Measurements from ENCODE around the gene EBNA1BP2.
"Not testable (repeated sequence)": the region's sequence is repeated elsewhere in the genome, so short reads cannot be mapped to it uniquely, and the experiment has no call there.

The EBNA1BP2 gene

GRCh38 chr1:43149889-43150288, 22.2 kb downstream of the EBNA1BP2 start:
- in situ Hi-C loops (cut with MboI; ENCODE audit: low sequenced_read_pairs): no loop called here
- no peaks in the 10 kb centered on the region for H3K9me3 ChIP-seq
- no peak for DNase-seq (ENCODE audit: low spot score in 2 of 2)

GRCh38 chr1:43147625-43148327, 24.3 kb downstream of the EBNA1BP2 start:
- H3K4me1 ChIP-seq: no peaks in the 10 kb centered on the region; the same call in 1 of the 2 replicates
- in situ Hi-C loops (cut with MboI; ENCODE audit: low sequenced_read_pairs): no loop called here
- peaks cover 35% of the 10 kb centered on the region for H3K27me3 ChIP-seq (ENCODE audit: low read depth)
- H3K9me3 ChIP-seq: no peaks in the 10 kb centered on the region
- no peaks in the 10 kb centered on the region for H3K36me3 ChIP-seq (replicated peaks)
- DNase-seq (ENCODE audit: low spot score in 2 of 2): peak; percentile 84 to 95
- H3K4me3 ChIP-seq: 0 out of 2 replicates have a peak overlapping the region, but pooled peaks have one; percentile 2

More at GRCh38 chr1:43149889-43150288, 22.2 kb downstream of the EBNA1BP2 start:
- H3K27me3 ChIP-seq (ENCODE audit: low read depth): peaks cover 33% of the 10 kb centered on the region
- no peaks in the 10 kb centered on the region for H3K36me3 ChIP-seq (replicated peaks)
- H3K4me3 ChIP-seq: no peak overlapping the region
- H3K4me1 ChIP-seq: no peaks in the 10 kb centered on the region; the same call in 1 of the 2 replicates

DNA sequence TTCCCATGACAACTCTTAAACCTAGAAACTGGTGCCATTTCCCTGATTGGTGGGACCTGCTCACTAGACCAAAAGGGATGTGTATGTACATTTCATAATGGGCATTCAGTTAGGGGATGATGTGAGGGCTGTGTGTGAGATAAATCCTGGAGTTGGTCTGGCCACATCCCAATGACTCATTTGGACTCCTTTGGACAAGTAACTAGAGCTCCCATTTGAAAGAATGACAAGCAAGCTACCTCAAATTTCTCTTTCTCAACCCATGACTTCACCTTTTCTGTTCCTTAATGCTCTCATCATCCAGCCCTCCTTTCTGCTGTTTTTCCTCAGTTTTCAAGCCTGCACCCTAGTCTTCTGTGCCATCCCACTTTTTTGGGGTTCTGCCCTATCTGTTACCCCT, 27.9 kb downstream of the EBNA1BP2 start:
- DNase-seq (ENCODE audit: low spot score in 2 of 2): no peak

GRCh38 chr1:43143441-43143888, 28.6 kb downstream of the EBNA1BP2 start:
- DNase-seq (ENCODE audit: low spot score in 2 of 2): peak in 1 of 2 experiments; percentile 55

More for the DNA sequence above, 27.9 kb downstream of the EBNA1BP2 start:
- Histone ChIP-seq H3K4me1 (no peaks in the 10 kb centered on the region; the same call in 1 of the 2 replicates), H3K9me3 (no peaks in the 10 kb centered on the region), H3K4me3 (no peak overlapping the region), H3K36me3 (replicated peaks) (no peaks in the 10 kb centered on the region), H3K27me3 (ENCODE audit: low read depth) (peaks cover 31% of the 10 kb centered on the region)
- in situ Hi-C loops (cut with MboI; ENCODE audit: low sequenced_read_pairs): no loop called here

GRCh38 chr1:43140583-43140982, 31.5 kb downstream of the EBNA1BP2 start:
- H3K4me1 ChIP-seq: no peaks in the 10 kb centered on the region
- DNase-seq (ENCODE audit: low spot score in 2 of 2): no peak
- in situ Hi-C loops (cut with MboI; ENCODE audit: low sequenced_read_pairs): no loop called here
- H3K4me3 ChIP-seq: no peak overlapping the region
- no peaks in the 10 kb centered on the region for H3K36me3 ChIP-seq (replicated peaks)
- no peaks in the 10 kb centered on the region; the same call in 1 of the 2 replicates for H3K9me3 ChIP-seq
- peaks cover 15% of the 10 kb centered on the region for H3K27me3 ChIP-seq (ENCODE audit: low read depth)

More at GRCh38 chr1:43143441-43143888, 28.6 kb downstream of the EBNA1BP2 start:
- peaks cover 24% of the 10 kb centered on the region for H3K27me3 ChIP-seq (ENCODE audit: low read depth)
- in situ Hi-C loops (cut with MboI; ENCODE audit: low sequenced_read_pairs): no loop called here
- H3K4me1 ChIP-seq: no peaks in the 10 kb centered on the region; the same call in 1 of the 2 replicates
- no peak overlapping the region for H3K4me3 ChIP-seq
- H3K36me3 ChIP-seq (replicated peaks): no peaks in the 10 kb centered on the region
- H3K9me3 ChIP-seq: no peaks in the 10 kb centered on the region

- H3K4me1 ChIP-seq: no peaks in the 10 kb centered on the region
- no peaks in the 10 kb centered on the region; the same call in 1 of the 2 replicates for H3K9me3 ChIP-seq
- DNase-seq (ENCODE audit: low spot score in 2 of 2): no peak
- H3K36me3 ChIP-seq (replicated peaks): no peaks in the 10 kb centered on the region
- no peak overlapping the region for H3K4me3 ChIP-seq
- peaks cover 11% of the 10 kb centered on the region for H3K27me3 ChIP-seq (ENCODE audit: low read depth)
- in situ Hi-C loops (cut with MboI; ENCODE audit: low sequenced_read_pairs): no loop called here
Observed at GRCh38 chr1:43140010-43140409, 32.1 kb downstream of the EBNA1BP2 start.

DNA sequence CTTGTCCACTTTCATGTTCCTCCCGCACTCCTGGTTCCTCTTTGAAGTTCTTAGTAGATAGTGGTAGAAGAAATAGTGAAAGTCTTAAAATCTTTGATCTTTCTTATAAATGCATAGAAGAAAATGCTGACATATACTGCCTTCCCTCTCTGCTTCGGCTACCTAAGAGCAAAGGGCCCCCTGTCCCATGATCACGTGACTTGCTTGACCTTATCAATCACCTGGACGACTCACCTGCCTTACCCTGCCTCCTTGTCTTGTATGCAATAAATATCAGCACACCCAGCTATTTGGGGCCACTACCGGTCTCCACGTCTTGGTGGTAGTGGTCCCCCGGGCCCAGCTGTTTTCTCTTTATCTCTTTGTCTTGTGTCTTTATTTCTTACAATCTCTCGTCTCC, 32.8 kb downstream of the EBNA1BP2 start:
- DNase-seq (ENCODE audit: low spot score in 2 of 2); H3K27me3 ChIP-seq (ENCODE audit: low read depth); H3K36me3 ChIP-seq (replicated peaks); in situ Hi-C loops (cut with MboI; ENCODE audit: low sequenced_read_pairs); H3K9me3 ChIP-seq; H3K4me3 ChIP-seq; H3K4me1 ChIP-seq: not testable (repeated sequence)

DNA sequence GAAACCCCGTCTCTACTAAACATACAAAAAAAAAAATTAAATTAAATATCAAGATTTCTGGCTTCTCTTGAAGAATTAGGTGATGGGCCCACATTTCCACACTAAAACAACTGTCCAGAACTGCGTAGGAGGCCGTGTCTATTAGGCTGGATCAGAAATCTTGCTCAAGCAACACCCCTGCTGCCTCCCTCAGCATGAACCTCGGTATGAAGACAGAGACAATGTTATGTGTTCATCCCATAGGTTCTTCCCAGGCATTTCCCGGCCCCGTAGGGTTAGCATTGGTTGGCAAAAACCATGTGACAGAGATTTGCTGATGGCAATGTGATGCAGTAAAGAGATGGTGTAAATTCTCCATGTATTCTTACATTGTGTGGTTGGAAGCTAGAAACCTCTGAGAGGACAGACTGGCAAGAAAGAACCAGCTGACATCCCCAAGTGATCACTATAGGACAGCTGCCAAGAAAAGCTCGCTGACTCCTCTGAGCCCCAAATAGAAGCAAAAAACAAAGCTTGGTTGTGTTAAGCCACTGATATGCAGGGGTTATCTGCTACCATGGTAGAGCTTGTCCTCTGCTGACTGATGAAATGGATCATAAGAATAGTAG, 34.5 kb downstream of the EBNA1BP2 start:
- Histone ChIP-seq H3K27me3 (ENCODE audit: low read depth) (peaks cover 5% of the 10 kb centered on the region; the same call in 1 of the 2 replicates), H3K9me3 (no peaks in the 10 kb centered on the region; the same call in 1 of the 2 replicates), H3K36me3 (replicated peaks) (no peaks in the 10 kb centered on the region), H3K4me1 (peaks cover 3% of the 10 kb centered on the region; the same call in 1 of the 2 replicates), H3K4me3 (no peak overlapping the region)
- in situ Hi-C loops (cut with MboI; ENCODE audit: low sequenced_read_pairs): no loop called here
- DNase-seq (ENCODE audit: low spot score in 2 of 2): no peak

DNA sequence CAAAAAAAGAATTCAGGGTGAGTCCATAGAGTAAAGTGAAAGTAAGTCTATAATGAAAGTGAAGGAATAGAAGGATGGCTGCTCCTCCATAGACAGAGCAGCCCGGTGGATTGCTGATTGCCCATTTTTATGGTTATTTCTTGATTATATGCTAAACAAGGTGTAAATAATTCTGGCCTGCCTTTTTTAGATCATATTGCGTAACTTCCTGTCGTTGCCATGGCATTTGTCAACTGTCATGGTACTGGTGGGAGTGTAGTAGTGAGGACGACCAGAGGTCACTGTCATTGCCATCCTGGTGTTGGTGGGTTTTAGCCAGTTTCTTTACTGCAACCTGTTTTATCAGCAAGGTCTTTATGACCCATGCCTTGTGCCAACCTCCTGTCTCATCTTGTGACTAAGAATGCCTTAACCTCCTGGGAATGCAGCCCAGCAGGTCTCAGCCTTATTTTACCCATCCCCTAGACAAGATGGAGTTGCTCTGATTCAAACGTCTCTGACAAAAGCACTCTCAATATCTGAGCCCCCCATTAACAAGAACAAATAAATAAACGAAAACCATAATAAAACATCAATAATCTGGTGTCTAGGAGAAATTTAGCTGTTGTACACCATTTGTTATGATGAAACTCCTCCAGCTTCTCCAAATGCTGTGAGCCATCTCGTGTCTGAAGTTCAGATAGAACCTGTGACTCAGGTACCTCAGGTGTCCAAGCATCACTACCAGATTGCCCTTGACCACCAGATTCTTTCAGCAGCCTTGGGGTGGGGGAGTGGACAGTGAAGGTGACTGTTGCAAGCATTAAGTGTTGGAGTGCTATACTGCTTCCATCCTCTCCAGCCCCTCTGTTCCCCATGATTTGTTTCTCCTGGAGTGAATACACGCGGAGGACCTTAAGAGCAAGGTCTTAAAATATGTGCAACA, 36.0 kb downstream of the EBNA1BP2 start:
- in situ Hi-C loops (cut with MboI; ENCODE audit: low sequenced_read_pairs): no loop called here
- DNase-seq (ENCODE audit: low spot score in 2 of 2): no peak

DNA sequence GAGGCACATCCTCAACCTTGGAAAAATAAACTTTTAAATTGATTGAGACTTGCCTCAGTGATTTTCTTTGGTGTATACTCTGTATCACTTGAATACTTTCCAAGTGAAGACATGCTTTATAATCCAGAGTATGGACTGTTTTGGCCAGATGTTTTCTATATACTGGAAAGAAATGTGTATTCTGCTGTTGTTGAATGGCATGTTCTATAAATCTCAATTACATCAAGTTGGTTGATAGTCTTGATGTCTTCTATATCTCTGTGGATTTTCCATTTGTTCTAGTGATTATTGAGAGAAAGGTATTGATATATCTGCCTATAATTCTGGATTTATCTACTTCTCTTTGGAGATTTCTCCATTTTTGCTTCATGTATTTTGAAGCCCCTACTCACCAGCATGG, 37.5 kb downstream of the EBNA1BP2 start:
- H3K9me3 ChIP-seq: no peaks in the 10 kb centered on the region; the same call in 1 of the 2 replicates
- H3K36me3 ChIP-seq (replicated peaks): no peaks in the 10 kb centered on the region
- no peaks in the 10 kb centered on the region for H3K27me3 ChIP-seq (ENCODE audit: low read depth)
- peaks cover 3% of the 10 kb centered on the region; the same call in 1 of the 2 replicates for H3K4me1 ChIP-seq
- no peak overlapping the region for H3K4me3 ChIP-seq
- DNase-seq (ENCODE audit: low spot score in 2 of 2): no peak
- in situ Hi-C loops (cut with MboI; ENCODE audit: low sequenced_read_pairs): no loop called here

More for the DNA sequence above, 36.0 kb downstream of the EBNA1BP2 start:
- Histone ChIP-seq H3K9me3 (no peaks in the 10 kb centered on the region; the same call in 1 of the 2 replicates), H3K27me3 (ENCODE audit: low read depth) (no peaks in the 10 kb centered on the region; the same call in 1 of the 2 replicates), H3K36me3 (replicated peaks) (no peaks in the 10 kb centered on the region), H3K4me3 (no peak overlapping the region), H3K4me1 (peaks cover 3% of the 10 kb centered on the region; the same call in 1 of the 2 replicates)

DNA sequence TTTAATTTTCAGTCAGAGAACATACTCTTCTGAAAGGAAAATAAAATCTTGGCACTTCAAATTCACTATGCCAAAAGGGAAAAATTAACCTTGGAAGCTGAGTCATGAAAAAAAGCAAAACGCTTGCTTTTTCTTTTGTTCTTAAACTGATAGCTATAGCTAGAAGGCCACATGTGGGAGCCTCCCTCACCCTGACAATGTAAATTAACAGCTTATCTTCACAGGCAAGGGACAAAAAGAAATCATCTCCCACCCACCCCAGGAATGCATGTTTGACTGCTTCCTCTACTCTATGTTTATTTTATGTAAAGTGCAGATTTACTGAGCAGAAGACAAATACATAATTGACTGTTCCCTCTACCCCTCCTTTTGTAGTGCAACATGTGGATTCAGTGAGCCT, 38.0 kb downstream of the EBNA1BP2 start:
- peak; percentile 49 to 66 for DNase-seq (ENCODE audit: low spot score in 2 of 2)
- H3K27me3 ChIP-seq (ENCODE audit: low read depth): no peaks in the 10 kb centered on the region
- H3K36me3 ChIP-seq (replicated peaks): no peaks in the 10 kb centered on the region
- no peaks in the 10 kb centered on the region; the same call in 1 of the 2 replicates for H3K9me3 ChIP-seq
- H3K4me1 ChIP-seq: peaks cover 3% of the 10 kb centered on the region; the same call in 1 of the 2 replicates
- in situ Hi-C loops (cut with MboI; ENCODE audit: low sequenced_read_pairs): no loop called here
- H3K4me3 ChIP-seq: no peak overlapping the region

DNA sequence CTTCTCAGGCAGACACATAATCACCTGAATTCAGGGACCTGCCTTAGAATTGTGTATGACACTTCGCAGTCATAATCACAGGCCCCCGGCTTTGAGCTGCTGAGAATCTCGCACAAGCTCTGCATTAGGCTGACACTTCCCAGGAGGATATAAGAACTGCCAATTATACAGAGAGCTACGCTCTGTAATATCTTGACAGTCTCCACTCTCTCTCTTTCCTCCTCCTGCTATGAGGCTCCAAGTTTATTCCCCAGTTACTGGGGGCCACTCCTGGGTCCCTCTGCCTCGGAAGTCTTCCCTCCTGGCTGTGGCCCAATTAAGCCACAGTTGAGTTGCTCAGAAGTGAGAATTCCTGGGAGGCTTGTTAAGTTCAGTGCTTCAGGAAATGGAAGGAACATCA, 42.7 kb downstream of the EBNA1BP2 start:
- H3K27me3 ChIP-seq (ENCODE audit: low read depth): no peaks in the 10 kb centered on the region
- in situ Hi-C loops (cut with MboI; ENCODE audit: low sequenced_read_pairs): no loop called here
- no peaks in the 10 kb centered on the region for H3K9me3 ChIP-seq
- H3K36me3 ChIP-seq (replicated peaks): no peaks in the 10 kb centered on the region
- DNase-seq (ENCODE audit: low spot score in 2 of 2): no peak
- H3K4me1 ChIP-seq: 0 out of 2 replicates have a peak, but pooled peaks cover under 1% of the 10 kb centered on the region
- H3K4me3 ChIP-seq: no peak overlapping the region

DNA sequence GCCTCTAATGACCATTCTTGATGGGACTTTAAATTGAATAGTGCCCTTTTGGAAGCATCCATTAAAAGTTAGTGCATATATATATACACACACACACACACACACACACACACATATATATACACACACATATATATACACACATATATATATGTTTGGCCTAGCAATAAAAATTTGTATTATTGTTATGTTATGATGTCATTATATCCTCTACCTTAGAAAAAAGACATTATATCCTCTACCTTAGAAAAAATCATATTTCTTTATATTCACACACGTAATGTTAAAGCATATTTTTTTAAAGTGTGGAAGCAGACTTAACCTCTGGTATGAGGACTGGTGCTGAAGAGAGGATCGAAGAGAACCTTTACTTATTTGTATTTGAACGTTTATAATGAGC, 43.3 kb downstream of the EBNA1BP2 start:
- Histone ChIP-seq H3K27me3 (ENCODE audit: low read depth) (no peaks in the 10 kb centered on the region), H3K4me1 (no peaks in the 10 kb centered on the region), H3K36me3 (replicated peaks) (no peaks in the 10 kb centered on the region), H3K9me3 (no peaks in the 10 kb centered on the region), H3K4me3 (no peak overlapping the region)
- in situ Hi-C loops (cut with MboI; ENCODE audit: low sequenced_read_pairs): no loop called here
- DNase-seq (ENCODE audit: low spot score in 2 of 2): no peak
